RWPE1 (cell line): Measurements from ENCODE around the gene LGR4.
"Not testable (repeated sequence)": the region's sequence is repeated elsewhere in the genome, so short reads cannot be mapped to it uniquely, and the experiment has no call there.

Experiments used
- CTCF ChIA-PET: fragments of 350-600 bp; sonication (Branson Sonifier 250); formaldehyde crosslinking; extraction: SDS; loops from one replicate; lab custom pipeline; 2021; lab: Yijun Ruan, JAX
- POLR2A ChIA-PET: fragments of 400-600 bp; formaldehyde crosslinking; extraction: SDS; loops from one replicate; lab custom pipeline; 2020; ENCODE audit warnings: antibody characterized with exemption; ENCODE audit not compliant: low non-redundant PET; lab: Yijun Ruan, JAX
- DNase-seq: peaks from one replicate; pipeline ENCODE4 v3.0.0; 2012; ENCODE audit warnings: low spot score
- H3K27ac ChIP-seq: fragments of 450-650 bp; 2 replicates; pipeline ENCODE4 v1.5.1; 2017
- TF ChIP-seq, protein P1 (sequence below): fragments of 450-650 bp; conservative IDR thresholded peaks from 2 replicates; pipeline ENCODE4 v1.5.1; 2017; ENCODE audit warnings: low read depth, mild to moderate bottlenecking

Gene LGR4

GRCh38 chr11:27330633-27331270 is 141.8 kb downstream of the LGR4 start:
- TF ChIP-seq, protein P1, sequence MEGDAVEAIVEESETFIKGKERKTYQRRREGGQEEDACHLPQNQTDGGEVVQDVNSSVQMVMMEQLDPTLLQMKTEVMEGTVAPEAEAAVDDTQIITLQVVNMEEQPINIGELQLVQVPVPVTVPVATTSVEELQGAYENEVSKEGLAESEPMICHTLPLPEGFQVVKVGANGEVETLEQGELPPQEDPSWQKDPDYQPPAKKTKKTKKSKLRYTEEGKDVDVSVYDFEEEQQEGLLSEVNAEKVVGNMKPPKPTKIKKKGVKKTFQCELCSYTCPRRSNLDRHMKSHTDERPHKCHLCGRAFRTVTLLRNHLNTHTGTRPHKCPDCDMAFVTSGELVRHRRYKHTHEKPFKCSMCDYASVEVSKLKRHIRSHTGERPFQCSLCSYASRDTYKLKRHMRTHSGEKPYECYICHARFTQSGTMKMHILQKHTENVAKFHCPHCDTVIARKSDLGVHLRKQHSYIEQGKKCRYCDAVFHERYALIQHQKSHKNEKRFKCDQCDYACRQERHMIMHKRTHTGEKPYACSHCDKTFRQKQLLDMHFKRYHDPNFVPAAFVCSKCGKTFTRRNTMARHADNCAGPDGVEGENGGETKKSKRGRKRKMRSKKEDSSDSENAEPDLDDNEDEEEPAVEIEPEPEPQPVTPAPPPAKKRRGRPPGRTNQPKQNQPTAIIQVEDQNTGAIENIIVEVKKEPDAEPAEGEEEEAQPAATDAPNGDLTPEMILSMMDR, result no peak
- DNase-seq, result no peak
- CTCF ChIA-PET, result no interaction called here
- no peak overlapping the region for H3K27ac ChIP-seq
- POLR2A ChIA-PET, result no interaction called here

DNA sequence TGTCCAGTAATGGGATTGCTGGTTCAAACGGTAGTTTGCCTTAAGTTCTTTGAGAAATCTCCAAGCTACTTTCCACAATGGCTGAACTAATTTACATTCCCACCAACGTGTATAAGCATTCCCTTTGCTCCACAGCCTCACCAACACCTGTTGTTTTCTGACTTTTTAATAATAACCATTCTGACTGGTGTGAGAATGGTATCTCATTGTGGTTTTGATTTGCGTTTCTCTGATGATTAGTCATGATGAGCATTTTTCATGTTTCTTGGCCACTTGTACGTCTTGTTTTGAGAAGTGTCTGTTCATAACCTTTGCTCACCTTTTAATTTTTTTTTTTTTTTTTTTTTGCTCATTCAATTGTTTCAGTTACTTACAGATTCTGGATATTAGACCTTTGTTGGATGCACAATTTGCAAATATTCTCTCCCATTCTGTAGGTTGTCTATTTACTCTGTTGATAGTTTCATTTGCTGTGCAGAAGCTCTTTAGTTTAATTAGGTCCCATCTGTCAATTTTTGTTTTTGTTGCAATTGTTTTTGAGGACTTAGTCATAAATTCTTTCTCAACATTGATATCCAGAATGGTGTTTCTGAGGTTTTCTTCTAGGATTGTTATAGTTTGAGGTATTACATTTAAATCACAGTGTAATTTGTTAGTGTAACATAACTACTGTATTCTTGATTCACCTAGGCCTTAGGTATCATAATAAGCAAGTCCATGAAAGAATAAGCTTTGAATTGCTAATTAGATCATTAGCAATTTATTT is 142.5 kb downstream of the LGR4 start:
- CTCF ChIA-PET, result interaction anchor here (0.6 kb wide), 1 partner anchor 12 kb away, joined by 4 read pairs; no protein-coding TSS in a partner anchor
- TF ChIP-seq, protein P1, result no peak
- H3K27ac ChIP-seq, result no peak overlapping the region
- no peak for DNase-seq
- POLR2A ChIA-PET, result no interaction called here

DNA sequence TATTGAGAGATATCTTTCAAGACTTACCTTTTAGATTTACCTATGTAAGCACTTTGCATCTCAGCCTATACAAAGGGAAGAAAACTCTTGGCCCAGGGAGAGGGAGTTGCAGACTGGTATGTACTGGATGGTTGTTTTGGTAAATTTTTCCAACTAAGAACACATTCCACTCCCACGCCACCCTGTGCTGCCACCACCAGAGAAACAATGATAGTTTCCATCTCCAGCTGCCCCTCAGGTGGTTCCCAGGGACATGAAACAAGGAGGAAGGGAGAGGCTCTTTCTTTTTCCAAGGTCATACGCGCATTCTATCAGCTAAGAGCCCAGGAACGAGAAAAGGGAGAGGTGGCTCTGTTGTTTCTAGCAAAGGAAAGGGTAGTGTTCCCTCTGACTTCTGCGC is 144.0 kb downstream of the LGR4 start:
- DNase-seq, result no peak

DNA sequence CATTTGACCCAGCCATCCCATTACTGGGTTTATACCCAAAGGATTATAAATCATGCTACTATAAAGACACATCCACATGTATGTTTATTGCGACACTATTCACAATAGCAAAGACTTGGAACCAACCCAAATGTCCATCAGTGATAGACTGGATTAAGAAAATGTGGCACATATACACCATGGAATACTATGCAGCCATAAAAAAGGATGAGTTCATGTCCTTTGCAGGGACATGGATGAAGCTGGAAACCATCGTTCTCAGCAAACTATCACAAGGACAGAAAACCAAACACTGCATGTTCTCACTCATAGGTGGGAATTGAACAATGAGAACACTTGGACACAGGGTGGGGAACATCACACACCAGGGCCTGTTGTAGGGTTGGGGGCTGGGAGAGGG is 145.5 kb downstream of the LGR4 start:
- POLR2A ChIA-PET, DNase-seq, CTCF ChIA-PET, H3K27ac ChIP-seq: not testable (repeated sequence)

More for the DNA sequence above, 144.0 kb downstream of the LGR4 start:
- TF ChIP-seq, protein P1, result no peak
- H3K27ac ChIP-seq, result no peak overlapping the region
- ChIA-PET POLR2A (no interaction called here), CTCF (interaction anchor here (0.5 kb wide), 1 partner anchor 510 kb away, joined by 3 read pairs; no protein-coding TSS in a partner anchor)

DNA sequence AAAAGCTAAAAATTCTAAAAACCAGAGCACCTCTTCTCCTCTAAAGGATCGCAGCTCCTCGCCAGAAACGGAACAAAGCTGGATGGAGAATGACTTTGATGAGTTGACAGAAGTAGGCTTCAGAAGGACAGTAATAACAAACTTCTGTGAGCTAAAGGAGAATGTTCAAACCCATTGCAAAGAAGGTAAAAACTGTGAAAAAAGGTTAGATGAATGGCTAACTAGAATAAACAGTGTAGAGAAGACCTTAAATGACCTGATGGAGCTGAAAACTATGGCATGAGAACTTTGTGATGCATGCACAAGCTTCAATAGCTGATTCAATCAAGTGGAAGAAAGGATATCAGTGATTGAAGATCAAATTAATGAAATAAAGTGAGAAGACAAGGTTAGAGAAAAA is 150.4 kb downstream of the LGR4 start:
- POLR2A ChIA-PET, H3K27ac ChIP-seq, DNase-seq: not testable (repeated sequence)
- CTCF ChIA-PET, result interaction anchor here (0.7 kb wide), 1 partner anchor 291 kb away, joined by 3 read pairs; no protein-coding TSS in a partner anchor

DNA sequence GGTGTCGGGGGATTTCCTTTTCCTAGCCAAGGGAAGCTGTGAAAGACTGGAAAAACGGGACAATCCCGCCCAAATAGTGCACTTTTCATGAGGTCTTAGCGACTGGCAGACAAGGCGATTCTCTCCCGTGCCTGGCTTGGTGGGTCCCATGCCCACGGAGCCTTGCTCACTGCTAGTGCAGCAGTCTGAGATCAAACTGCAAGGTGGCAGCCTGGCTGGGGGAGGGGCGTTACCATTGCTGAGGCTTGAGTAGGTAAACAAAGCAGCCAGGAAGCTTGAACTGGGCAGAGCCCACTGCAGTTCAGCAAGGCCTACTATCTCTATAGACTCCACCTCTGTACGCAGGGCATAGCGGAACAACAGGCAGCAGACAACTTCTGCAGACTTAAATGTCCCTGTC is 151.2 kb downstream of the LGR4 start:
- POLR2A ChIA-PET, CTCF ChIA-PET, DNase-seq, H3K27ac ChIP-seq: not testable (repeated sequence)

- ChIA-PET POLR2A (no interaction called here), CTCF (no interaction called here)
- TF ChIP-seq, protein P1, result no peak
- peak; percentile 23 for DNase-seq
- no peak overlapping the region for H3K27ac ChIP-seq
Measured at GRCh38 chr11:27319072-27319471, 153.5 kb downstream of the LGR4 start.

GRCh38 chr11:27317751-27318150 is 154.8 kb downstream of the LGR4 start:
- ChIA-PET CTCF (no interaction called here), POLR2A (no interaction called here)
- TF ChIP-seq, protein P1, result no peak
- no peak overlapping the region for H3K27ac ChIP-seq
- peak; percentile 23 for DNase-seq
